ENCODE results near the gene CDH5.

CDH5 gene

GRCh38 chr16:66360624-66361324 lies 5.7 kb upstream of the CDH5 start:
- H2AFZ ChIP-seq (ENCODE audit: low read length): no peak overlapping the region
- H3K9ac ChIP-seq (ENCODE audit: low read length): no peak overlapping the region
- no peaks in the 10 kb centered on the region for H4K20me1 ChIP-seq (ENCODE audit: insufficient read depth, low read length)

GRCh38 chr16:66361604-66362135 lies 4.8 kb upstream of the CDH5 start:
- TF ChIP-seq EZH2 (IDR thresholded peaks at IDR 0.05; ENCODE audit: borderline replicate concordance, low read length) (no peak), CTCF (IDR thresholded peaks at IDR 0.05; ENCODE audit: low read length) (no peak)
- Histone ChIP-seq H3K9ac (ENCODE audit: low read length) (no peak overlapping the region), H3F3A (ENCODE audit: insufficient read depth, low read length) (no peaks in the 10 kb centered on the region), H3K36me3 (ENCODE audit: insufficient read depth, low read length) (no peaks in the 10 kb centered on the region), H4K20me1 (ENCODE audit: insufficient read depth, low read length) (no peaks in the 10 kb centered on the region), H3K79me2 (ENCODE audit: insufficient read depth, low read length) (no peaks in the 10 kb centered on the region), H3K27me3 (ENCODE audit: insufficient read depth, low read length) (no peaks in the 10 kb centered on the region), H3K4me2 (ENCODE audit: low read length) (no peak overlapping the region), H3K9me2 (ENCODE audit: low read depth, low read length) (no peaks in the 10 kb centered on the region), H2AFZ (ENCODE audit: low read length) (no peak overlapping the region), H3K27ac (ENCODE audit: low read depth, low read length, poor library complexity, severe bottlenecking) (no peak overlapping the region), H3K4me1 (ENCODE audit: insufficient read depth, low read length, severe bottlenecking) (no peaks in the 10 kb centered on the region), H3K9me3 (ENCODE audit: low read length) (no peaks in the 10 kb centered on the region), H3K4me3 (ENCODE audit: low read depth, low read length, poor library complexity, severe bottlenecking) (no peak overlapping the region)

More at GRCh38 chr16:66360624-66361324, 5.7 kb upstream of the CDH5 start:
- no peak overlapping the region for H3K4me3 ChIP-seq (ENCODE audit: low read depth, low read length, poor library complexity, severe bottlenecking)
- no peak overlapping the region for H3K27ac ChIP-seq (ENCODE audit: low read depth, low read length, poor library complexity, severe bottlenecking)
- H3K36me3 ChIP-seq (ENCODE audit: insufficient read depth, low read length): no peaks in the 10 kb centered on the region
- H3K79me2 ChIP-seq (ENCODE audit: insufficient read depth, low read length): no peaks in the 10 kb centered on the region
- H3F3A ChIP-seq (ENCODE audit: insufficient read depth, low read length): no peaks in the 10 kb centered on the region
- H3K4me2 ChIP-seq (ENCODE audit: low read length): no peak overlapping the region
- no peaks in the 10 kb centered on the region for H3K9me2 ChIP-seq (ENCODE audit: low read depth, low read length)
- no peaks in the 10 kb centered on the region for H3K4me1 ChIP-seq (ENCODE audit: insufficient read depth, low read length, severe bottlenecking)
- no peaks in the 10 kb centered on the region for H3K27me3 ChIP-seq (ENCODE audit: insufficient read depth, low read length)
- no peak for TF ChIP-seq CTCF (IDR thresholded peaks at IDR 0.05; ENCODE audit: low read length)
- no peak for TF ChIP-seq EZH2 (IDR thresholded peaks at IDR 0.05; ENCODE audit: borderline replicate concordance, low read length)
- no peaks in the 10 kb centered on the region for H3K9me3 ChIP-seq (ENCODE audit: low read length)

DNA sequence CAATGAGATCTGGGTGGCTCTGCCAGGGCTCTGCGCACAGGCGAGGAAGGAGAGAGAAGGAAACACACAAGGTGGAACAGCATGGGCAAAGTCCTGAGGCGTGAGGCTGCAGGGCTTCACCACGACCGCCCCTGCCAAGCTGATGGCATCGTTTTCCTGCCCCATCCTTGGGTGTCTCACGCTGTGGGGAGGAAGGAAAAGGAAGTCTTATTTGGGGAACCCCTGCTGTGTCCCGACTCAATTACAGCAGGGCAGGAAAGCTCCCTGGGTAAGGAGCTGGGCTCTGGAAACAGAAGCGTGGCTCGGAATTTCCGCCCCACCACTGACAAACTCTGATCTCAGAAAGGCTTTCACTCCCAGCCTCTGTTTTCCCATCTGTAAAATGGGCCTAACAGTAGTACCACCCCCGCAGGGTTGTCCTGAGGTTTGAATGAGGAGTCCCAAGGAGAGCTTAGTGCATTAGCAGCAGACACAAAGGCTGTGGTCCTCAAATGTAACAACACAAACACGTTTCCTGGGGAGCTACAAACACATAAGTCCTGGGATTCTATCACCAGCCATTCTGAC lies 3.2 kb upstream of the CDH5 start:
- H3K4me1 ChIP-seq (ENCODE audit: insufficient read depth, low read length, severe bottlenecking): no peaks in the 10 kb centered on the region
- H3K9me3 ChIP-seq (ENCODE audit: low read length): no peaks in the 10 kb centered on the region

More for the DNA sequence above, 3.2 kb upstream of the CDH5 start:
- H3F3A ChIP-seq (ENCODE audit: insufficient read depth, low read length): no peaks in the 10 kb centered on the region
- H3K36me3 ChIP-seq (ENCODE audit: insufficient read depth, low read length): no peaks in the 10 kb centered on the region
- H3K79me2 ChIP-seq (ENCODE audit: insufficient read depth, low read length): no peaks in the 10 kb centered on the region
- H4K20me1 ChIP-seq (ENCODE audit: insufficient read depth, low read length): no peaks in the 10 kb centered on the region
- no peak overlapping the region for H3K9ac ChIP-seq (ENCODE audit: low read length)
- no peaks in the 10 kb centered on the region for H3K27me3 ChIP-seq (ENCODE audit: insufficient read depth, low read length)
- no peak overlapping the region for H2AFZ ChIP-seq (ENCODE audit: low read length)
- H3K27ac ChIP-seq (ENCODE audit: low read depth, low read length, poor library complexity, severe bottlenecking): no peak overlapping the region
- TF ChIP-seq CTCF (IDR thresholded peaks at IDR 0.05; ENCODE audit: low read length) (no peak), EZH2 (IDR thresholded peaks at IDR 0.05; ENCODE audit: borderline replicate concordance, low read length) (no peak)
- H3K9me2 ChIP-seq (ENCODE audit: low read depth, low read length): no peaks in the 10 kb centered on the region
- no peak overlapping the region for H3K4me2 ChIP-seq (ENCODE audit: low read length)
- no peak overlapping the region for H3K4me3 ChIP-seq (ENCODE audit: low read depth, low read length, poor library complexity, severe bottlenecking)

All from OCI-LY1 (cell line).